HG03196 (cell line): ENCODE measurements around the gene TBXAS1.

Source experiments
- ATAC-seq: cut with Tn5 transposase; IDR thresholded peaks from one replicate; pipeline ENCODE4 v1.9.1; 2021; ENCODE audit not compliant: unreplicated experiment

The TBXAS1 gene

DNA sequence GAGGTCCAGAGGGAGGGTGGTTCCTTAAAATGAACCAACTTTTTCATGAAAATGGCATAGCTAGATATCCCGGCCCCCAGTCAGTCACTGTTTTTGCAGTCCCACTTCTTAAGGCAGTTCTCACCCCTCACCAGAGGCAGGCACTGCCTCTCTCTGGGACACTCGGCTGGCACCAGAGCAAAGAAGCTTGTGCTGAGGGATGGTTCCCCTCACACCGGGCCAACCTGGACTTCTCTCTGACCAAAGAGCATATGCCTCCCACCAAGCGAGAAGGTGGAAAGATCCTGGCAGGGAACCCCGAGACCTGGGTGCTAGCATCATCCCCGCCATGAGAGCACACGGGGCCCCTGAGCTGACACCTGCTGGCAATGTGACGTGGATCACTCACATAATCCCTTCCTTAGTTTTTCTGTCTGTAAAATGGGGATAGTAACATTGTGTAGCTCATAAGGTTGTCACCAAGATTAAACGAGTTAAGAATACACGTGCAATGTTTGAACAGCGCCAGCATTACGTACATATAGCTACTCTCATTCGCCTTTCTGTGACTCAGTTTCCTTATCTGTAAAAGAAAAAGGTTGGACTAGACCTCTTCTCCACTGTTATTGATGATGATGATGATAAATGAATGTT, 145.2 kb downstream of the TBXAS1 start:
- no peak for ATAC-seq

DNA sequence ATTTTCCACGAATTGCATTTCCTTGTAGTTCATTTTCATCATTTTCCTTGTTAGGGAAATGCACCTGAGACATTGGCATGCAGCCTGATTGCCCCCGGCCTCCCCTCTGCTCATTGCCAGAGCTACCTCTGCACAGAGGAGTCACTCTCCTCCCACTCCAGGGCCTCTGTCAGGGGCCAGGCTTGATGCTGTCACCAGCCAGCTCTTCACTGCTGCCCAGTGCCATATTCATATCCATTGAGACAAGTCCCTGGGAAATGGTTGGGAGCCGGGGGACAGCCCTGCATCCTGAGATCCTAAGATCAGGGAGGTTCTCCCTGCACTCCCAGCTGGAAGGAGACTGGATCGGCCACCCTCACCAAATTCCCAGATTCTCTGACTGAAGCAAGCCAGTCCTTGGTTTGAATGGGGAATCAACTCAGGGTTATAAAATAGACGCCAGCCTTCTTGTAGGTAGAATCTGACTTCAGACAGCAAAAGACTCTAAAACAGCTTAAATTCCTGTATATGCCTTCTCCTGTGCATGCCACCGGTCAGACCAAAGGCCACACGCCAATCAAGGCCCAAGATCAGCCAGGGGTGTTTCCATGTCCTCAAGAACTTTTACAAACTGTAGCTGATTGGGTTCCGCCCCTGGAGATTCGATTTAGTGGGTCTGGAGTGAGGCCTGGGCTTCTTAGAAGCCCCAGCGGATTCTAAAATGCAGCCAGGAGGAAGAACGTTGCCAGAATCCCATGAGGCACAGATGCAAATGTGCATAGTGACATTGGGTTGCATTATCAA, 147.2 kb downstream of the TBXAS1 start:
- ATAC-seq, result no peak

DNA sequence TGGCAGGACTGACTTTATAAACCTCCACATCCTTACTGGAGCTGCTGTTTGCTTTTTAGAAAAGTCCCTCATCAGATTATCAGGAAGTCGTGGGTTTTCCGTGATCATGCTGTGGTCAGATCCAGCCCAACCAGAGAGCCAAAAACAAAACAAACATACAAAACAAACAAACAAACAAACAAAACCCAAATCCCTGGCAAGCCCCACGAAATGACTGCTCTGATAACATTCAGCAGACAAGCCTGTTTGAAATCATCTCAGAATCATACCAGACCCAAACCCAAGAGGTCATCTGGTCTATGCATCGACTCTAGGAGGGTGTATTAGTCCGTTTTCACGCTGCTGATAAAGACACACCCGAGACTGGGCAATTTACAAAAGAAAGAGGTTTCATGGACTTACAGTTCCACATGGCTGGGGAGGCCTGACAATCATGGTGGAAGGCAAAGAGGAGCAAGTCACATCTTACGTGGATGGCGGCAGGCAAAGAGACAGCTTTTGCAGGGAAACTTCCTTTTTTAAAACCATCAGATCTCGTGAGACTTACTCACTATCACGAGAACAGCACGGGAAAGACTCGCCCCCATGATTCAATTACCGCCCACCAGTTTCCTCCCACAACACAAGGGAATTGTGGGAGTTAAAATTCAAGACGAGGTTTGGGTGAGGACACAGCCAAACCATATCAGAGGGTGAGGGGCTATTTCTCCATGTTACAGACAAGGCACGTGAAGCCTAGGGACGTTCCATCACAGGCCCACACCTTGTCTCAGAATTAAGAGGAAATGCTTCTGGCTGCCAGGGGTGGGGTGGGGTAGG, 148.0 kb downstream of the TBXAS1 start:
- ATAC-seq, result no peak

DNA sequence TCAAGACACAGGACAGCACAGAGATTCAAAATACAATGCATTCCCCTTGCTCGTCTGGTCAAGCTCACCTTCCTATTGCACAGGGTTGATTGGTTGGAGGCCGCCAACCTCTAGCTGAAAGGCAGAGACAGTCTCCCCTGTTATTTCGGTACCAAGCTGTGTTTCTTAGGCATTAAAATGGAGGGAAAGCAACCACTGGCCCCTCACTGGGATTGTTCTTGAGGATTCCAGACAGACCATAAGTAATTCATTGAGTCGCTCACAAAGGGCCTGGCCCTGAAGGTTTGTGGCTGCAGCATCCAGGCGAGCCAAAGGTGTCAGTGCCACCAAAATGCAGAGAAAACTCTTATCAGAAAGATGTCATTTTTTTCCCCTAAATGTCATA, 152.4 kb downstream of the TBXAS1 start:
- ATAC-seq, result no peak

DNA sequence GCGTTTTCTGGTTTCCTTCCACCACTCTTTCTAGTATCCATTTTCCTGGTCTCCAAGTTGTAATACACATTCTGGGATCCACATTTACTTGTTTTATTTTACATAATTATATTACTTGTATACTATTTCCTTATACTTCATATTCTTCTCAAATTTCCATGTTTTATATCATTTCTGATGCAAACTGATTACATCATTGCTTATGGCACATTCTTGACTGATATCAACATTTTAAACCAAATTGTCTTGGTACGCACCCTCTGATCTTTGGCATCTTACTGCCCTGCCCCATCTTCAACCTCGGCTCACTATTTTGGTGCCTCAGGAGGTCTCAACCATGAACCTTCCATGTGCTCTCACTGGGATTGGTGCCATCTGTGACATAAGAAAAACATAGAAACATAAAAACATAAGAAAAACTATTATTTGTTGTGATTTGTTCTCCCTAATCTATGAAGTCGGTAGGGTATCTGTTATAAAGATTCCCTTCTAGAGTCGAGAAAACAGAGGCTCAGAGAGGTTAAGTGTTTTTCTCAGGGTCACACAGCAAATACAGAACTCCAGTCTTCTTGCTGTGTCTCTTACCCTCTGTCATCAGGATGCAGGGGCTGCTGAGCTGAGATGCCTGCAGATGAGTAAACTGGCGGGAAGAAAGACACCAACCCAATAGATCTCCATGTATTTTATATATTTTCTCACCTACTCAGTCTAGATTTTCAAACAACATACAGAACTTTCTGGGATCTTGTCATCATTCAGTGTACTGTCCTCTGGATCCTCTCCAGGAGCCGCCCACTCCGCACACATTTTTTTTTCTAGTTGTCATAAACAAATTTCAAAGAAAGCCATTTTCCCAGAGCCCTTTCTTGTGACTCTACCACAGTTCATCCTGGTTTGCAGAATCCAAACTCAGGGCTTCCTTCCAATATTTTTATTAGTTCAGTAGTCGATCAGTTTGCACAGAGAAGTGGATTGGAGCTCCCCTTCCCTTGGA, 154.2 kb downstream of the TBXAS1 start:
- ATAC-seq, result no peak

DNA sequence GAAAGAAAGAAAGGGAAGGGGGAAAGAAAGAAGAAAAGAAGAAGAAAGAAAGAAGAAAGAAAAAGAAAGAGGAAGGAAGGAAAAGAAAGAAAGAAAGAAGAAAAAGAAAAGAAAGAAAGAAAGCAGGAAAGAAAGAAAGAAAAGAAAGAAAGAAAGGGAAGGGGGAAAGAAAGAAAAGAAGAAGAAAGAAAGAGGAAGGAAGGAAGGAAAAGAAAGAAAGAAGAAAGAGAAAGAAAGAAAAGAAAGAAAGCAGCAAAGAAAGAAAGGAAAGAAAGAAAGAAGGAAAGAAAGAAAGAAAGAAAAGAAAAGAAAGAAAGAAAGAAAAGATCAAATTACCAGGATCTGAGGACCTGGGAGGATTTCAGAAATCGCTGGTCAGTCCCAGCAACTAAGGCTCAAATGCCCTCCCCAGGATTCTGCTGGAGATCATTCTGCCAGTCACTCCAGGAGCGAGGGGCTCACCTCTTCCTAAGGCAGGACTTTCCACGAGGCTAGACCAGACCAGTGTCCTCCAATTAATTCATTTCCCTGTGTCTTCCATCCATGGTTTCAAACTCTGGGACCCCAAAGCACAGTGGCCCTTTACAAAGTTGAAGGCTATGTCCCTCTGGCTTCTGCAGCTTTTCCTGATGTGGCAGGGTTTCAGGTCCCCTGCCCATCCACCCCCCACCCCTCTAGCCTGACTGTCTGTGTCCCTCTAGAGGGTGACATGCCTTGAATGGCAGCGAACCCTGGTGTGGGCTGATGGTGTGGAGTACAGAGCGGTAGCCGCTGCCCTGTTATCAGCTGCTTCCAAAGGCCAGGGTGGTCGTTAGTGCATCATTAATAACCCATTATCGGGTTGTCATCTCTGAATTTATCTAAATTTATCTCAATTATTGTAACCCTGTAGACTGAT, 155.8 kb downstream of the TBXAS1 start:
- no peak for ATAC-seq

DNA sequence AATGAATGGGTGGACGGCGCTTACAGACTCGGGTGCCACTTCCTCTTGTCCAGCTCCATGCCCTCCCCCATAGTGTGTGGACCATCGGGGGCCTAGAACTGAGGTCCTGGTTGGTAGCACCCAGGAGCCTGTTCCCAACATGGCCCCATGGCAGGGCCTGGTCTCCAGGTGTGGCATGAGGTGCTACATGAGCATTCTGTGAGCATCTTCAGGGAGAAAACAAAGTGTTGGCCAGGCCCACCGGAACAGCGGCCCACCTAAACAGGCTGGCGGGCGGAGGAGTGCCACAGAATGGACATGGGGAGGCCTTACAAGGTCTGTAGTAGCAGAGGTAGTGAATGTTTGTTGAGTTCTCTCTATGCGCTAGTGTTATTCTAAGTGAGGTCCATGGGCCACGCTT, 156.7 kb downstream of the TBXAS1 start:
- ATAC-seq, result no peak

DNA sequence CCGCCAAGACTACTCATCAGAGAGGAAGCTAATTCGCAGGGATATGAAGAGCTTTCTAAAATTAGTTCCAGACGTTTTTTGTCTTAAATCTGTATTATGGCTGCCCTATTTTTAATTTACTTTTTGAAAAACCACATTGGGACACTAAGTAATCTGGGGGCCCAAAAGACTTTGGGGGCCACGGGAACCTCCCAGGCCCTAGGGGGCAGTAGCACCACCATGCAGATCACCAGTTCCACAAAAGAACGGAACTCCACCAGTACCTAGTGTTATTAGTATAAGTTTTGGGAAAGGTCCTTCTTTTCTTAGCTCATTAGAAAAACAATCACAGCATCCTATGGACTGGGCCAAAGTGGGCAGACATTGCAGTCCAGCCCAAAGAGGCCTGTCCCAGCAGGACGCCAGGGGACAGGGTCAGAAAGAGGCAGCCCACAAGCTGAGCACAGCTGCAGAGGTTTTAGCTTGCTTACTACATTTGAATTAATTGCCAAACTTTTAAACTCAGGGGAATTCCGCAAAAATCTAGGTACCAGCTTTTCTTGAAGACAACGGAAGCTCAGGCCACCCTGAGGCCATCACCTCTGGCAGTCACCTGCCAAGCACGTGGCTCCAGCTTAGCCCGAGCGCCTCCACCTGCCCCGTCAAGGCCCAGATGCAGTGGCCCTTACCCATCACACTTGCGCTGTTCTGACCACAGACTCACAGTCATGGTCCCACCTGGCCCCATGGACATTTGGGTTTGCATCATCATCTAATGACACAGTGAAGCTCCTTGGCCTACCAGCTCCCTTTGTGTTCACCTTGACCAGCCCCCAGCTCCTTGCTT, 158.8 kb downstream of the TBXAS1 start:
- ATAC-seq, result no peak

DNA sequence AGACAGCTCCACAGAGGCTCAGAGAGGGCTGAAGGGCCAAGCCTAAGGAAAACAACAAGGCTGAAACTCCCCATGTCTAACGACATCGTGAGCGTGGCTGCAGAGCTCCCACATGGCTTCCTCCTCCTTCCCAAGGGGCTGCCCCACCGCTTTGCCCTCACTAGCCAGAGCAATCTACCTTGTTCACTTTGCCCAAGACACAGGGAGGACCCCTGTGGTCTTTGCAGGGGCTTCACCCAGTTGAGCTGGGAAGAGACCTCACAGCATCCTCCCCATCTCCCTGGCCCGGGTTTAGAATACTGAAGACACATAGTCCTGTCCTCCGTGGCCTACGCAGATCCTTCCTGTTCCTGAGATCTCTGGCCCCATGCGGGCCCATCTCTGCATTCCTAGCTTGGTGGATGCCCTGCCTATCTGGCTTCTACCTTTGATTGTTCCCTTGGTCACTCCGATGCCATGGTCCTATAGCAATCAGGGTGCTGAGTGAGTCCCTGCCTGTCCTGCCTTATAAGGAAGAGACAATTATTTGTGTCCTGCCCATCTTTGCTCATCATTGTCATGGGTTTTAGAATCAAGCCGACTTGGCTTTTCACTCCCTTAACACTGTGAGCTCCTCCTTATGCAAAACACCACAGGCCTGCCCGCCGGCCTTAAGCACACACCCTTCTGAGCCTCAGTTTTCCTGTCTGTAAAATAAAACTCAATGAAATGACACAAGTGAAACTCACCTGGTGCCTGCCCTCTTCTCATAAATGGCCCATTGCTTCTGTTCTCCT, 160.5 kb downstream of the TBXAS1 start:
- no peak for ATAC-seq

DNA sequence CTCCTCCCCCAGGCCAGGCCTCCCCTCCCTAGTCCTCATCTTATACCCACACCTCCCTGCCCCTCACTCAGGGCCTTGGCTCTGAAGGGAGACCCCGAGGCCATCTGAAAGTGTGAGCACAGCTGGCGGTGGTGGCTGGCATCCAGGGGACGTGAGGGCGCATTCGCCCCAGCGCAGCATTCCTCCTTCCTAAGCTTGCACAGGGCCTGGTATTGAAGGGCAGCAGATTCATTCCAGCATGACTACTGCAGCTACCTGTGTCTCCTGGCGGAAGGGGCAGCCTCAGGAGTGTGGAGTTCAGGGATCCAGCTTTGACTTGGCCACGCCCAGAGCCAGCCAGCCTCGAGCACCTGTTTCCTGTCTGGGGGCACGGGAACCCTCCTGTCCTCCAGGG, 161.1 kb downstream of the TBXAS1 start:
- ATAC-seq, result no peak

DNA sequence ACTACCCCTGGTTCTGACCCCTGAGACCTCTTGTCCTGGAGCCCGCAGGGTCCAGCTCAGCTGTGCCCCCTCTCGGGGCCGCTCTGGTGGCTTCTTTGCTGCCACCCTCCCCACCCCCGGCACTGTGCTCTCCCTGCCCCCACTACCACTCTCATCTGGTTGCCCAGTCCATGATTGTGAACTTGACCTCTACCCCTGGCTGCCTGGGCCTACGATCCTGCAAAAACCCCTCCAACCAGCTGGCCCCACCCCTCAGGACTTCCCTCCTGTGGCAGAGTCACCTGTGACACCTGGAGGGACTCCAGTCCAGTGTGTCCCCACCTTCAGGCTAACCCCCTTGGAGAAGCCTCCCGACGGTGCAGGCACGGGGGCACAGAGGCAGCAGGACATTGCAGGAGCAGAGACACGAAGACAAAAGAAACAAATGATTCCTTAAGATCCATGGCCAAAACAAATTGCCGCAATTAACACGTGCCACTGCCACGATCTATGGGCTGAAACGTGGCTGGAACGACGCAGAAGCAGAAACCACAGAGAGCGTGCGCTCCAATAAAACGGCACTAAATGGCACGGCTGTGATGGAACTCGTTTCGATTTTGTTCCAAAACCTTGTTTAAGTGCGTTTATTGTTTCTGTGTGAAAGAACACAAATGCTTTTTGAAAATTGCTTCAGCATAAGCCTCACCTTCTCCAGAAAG, 161.7 kb downstream of the TBXAS1 start:
- ATAC-seq, result no peak

DNA sequence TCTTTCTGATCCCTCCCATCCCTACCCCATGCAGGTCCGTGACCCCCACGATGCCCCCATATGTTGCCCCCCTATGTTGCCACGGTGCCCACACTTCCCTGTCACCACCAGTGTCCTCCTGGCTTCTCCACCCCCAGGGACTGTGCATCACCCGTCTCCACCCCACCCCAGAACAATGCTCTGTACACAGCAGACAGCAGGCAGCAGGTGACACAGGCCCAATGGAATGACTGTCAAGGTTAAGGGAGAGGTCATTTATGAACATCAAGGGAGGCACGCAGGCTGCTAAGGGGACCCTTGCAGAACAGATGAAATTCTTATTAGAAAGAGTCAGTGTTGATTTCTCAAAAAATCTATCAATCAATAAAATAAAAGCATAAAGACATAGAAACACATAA, 162.2 kb downstream of the TBXAS1 start:
- no peak for ATAC-seq

DNA sequence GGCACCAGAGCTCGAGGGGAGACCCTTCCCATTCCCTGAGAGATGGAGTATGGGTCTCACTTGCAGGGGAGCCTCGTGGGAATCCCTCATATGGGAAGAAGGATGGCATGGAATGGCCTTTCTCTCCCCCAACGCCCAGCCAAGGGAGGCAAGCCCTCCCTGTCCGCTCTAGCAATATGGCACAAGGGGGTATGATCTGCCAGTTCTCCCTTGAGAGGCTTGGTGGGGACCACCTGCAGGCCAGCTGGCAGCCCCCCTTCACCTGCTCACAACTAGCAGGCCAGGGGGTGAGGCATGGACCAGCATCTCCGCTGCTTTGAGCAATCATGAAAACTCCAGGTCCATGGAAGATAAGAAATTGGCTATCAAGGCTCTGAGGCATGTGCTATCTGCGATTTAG, 162.8 kb downstream of the TBXAS1 start:
- no peak for ATAC-seq

DNA sequence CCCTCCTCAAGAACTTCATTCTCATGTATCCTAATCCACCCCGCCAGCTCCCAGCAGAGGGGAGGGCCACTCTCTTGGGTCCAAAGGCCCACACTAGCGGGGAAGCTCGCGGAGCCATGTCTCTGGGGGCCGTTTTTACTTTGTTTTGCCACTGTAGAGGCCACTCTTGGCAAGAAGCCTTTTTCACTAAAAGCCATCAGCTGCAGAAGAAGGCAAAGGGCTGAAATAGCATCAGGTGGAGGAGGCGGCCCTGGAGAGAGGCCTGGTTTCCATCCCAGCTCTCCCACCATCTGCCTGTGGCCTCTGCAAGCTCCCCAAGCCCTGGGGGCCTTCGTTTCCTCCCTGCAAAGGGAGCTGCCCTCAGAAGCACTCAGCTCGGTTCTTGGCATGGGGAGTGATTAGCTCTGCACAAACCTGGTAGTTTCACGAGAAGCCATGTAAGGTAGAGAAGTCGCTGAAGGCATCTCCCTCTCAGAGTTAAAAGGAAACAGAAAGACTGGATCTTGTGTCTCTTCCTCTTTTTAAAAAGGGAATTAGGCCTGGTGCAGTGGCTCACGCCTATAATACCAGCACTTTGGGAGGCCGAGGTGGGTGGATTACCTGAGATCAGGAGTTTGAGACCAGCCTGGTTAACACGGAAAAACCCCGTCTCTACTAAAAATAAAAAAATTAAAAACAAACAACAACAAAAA, 163.4 kb downstream of the TBXAS1 start:
- no peak for ATAC-seq

DNA sequence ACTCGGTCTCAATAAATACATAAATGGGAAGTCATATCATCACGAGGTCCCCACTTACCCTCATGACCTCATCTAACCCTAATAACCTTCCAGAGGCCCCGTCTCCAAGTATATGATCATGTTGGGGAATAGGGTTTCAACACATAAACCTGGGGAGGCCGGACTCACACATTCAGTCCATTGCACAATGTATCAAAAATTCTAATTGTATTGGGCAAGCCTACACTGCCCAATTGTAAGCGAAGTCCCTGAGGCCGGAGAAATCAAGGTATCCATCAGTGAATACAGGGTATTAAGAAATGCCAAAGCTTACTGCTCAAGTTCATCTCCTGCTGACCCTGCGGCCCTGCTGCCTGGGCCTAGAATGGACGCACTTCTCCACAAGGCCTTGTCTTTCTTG, 164.1 kb downstream of the TBXAS1 start:
- no peak for ATAC-seq

DNA sequence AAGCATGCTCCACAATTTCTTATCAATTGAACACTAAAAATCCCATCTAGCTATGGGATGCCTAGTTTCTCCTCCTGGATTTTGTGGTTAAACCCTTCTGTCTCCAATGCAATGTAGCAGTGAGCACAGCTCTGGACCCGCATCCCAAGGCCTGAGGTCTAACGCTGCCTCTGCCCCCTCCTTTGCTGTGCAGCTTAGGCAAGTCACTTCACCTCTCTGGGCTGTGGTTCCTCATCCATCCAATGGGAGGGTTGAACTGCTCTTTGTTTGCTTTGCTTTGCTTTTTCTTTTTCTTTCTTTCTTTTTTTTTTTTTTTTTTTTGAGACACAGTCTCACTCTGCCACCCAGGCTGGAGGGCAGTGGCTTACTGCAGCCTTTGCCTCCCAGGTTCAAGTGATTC, 164.5 kb downstream of the TBXAS1 start:
- no peak for ATAC-seq

DNA sequence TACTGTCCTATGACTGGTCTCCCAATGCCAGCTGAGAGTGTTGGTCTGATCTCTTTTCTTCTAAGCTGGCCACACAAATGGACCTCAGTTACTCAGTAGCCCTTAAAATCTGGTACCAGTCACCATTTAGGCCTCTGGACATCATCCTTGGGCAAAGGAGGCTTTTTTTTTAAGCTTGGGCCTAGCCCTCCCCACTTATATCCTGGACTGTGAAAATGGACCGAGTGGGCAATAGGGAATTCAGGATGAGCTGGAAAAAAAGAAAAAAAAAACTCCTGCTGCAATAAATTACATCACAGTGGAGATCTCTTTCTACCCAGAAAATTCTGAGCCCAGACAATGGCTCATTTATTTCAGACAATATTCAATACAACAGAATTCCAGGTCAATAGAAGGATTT, 165.3 kb downstream of the TBXAS1 start:
- ATAC-seq, result no peak
